GM19328 (cell line): ENCODE results near the gene GPANK1.
"Not testable (repeated sequence)": the region's sequence is repeated elsewhere in the genome, so short reads cannot be mapped to it uniquely, and the experiment has no call there.

ENCODE experiments used
- ATAC-seq: cut with Tn5 transposase; IDR thresholded peaks from one replicate; pipeline ENCODE4 v1.9.1; 2021; ENCODE audit warnings: mild to moderate bottlenecking, moderate library complexity; ENCODE audit not compliant: unreplicated experiment

The GPANK1 gene

DNA sequence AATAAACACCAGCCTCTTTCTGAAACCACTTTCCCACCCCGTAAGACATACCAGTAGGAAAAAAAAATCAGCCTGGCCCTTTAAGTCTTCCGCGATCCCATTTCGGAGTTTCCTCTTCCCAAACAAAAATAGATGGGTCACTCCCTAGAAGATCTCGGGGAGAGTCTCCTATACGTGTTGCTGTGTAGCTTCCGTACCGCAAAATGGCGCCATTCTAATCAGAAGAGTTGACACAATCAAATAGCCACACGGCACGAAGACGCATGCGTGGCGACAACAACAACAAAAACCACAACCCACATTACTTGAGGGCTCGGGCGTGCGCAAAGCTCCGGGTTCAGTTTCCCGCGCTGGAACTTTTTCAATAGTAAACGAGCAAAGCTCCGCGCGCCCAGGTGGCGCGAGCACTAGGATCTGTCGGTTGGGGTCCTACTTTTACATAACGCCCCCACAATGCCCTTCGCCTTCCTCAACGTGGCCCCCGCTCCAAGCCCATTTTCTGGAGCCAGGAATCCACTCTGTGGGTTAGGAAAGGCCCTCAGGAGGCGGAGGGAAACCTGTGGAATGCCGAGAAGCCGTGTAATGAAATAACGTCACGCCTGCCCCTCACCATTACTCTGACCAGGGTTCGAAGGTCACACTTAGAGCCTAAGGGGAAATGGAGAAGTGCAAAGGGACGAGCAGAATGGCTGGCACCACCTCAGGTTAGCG is at the start of gene GPANK1:
Gene GPANK1, minus strand, starts transcription at position 208 of the 711 bp plus-strand sequence. CDS start 519 bp downstream, outside the sequence.
- peak; percentile 28 for ATAC-seq

DNA sequence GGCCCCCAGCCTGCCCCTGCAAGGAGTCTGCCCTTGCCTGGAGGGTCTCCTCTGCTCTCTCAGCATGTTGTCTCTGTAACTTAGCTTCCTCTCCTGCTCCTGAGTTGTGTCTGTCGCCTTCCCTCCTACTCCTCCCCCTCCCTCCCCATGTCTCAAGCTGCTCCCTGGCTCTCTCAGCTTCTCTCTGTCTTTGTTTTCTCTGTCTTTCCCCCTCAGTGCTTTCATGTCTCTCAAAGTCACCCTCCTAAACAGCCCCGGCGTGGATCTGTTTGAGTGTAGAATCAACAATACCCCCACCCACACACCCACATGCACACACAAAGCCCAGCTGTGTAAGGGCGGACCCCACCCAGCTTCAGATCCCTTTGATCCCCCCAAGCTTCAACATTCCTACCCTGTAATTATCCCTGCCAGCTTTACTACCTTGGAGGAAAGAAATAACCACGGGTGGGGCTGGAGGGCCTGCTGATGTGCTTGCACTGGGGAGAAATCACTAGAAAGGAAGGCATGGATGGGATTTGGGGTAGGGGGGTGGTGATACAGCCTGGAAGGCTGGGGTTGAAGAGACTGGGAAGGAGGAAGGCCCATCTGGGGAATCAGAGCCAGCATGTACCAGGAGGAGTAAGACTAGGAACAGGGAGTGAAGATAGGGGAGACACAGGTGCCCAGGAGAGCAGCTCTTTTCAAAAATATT is 49.3 kb upstream of the GPANK1 start:
- no peak for ATAC-seq

DNA sequence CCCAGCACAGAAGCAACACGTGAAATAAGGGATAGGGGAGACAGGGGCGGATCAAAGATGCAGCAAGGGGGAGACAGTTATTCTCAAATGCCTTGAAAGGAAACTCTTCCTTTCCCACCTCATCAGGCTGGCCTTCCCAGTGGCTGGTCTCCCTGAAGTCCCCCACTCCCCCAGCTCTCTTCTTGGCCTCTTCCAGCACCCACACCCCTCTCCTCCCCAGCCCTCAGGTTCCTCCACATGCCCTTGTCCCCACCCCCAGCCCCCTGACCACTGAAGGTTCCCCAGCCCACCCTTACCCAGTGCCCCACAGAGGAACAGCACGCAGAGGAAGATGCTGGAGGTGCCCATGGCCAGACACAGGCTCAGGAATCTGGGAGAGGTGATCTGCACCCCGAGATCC is 48.7 kb upstream of the GPANK1 start:
- no peak for ATAC-seq

- ATAC-seq: no peak
Observed at GRCh38 chr6:31712296-31712695, 47.5 kb upstream of the GPANK1 start.

- no peak for ATAC-seq
Observed at GRCh38 chr6:31711233-31711632, 46.4 kb upstream of the GPANK1 start.

DNA sequence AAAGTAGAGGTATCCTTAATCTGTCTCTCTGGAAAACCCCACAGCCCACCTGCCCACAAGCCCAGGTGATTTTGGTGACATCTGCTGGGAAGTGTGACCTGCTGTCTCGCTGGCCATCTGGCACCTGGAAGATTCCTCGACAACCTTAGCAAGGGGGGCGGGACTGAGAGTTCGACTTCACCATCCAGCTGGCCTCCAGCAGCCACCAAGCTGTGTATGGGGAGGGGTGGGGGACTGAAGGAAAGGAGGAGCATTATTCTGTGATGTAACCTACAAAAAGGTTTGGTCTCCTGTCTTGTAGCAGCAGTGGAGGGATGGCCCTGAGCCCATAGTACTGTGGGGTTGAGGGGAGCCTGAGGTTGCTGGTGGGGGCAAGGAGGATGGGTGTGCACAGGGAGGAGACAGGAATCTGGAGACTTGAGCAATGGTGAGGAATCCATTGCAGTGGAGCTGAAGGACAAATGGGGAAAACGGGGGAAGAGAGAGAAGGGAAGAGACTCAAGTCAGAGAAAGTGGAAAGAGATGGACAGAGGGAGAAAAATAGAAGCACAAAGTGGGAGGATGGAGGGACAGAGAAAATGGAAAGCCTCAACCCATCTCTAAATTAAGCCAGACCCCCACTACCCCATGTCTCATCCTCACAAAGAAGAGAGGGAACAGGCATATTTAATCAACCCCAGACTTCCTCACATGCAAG is 45.9 kb upstream of the GPANK1 start:
- ATAC-seq: no peak

- ATAC-seq: not testable (repeated sequence)
Observed at GRCh38 chr6:31709157-31709556, 44.4 kb upstream of the GPANK1 start.

DNA sequence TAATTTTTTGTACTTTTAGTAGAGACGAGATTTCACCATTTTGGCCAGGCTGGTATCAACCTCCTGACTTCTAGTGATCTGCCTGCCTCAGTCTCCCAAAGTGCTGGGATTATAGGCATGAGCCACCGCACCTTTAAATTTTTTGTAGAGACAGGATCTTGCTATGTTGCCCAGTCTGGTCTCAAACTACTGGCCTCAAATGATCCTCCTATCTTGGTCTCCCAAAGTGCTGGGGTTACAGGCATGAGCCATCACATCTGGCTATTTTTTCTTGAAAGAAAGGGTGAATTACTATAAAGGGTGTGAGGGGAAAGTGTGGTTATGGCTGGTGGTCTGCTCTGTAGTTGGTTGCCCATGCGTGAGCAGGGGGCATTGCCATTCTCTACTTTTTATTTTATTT is 43.4 kb upstream of the GPANK1 start:
- no peak for ATAC-seq

GRCh38 chr6:31707701-31708100 is 42.9 kb upstream of the GPANK1 start:
- ATAC-seq: no peak

GRCh38 chr6:31706599-31706998 is 41.8 kb upstream of the GPANK1 start, which contains the start of gene LY6G6F:
Gene LY6G6F (plus strand): TSS chr6:31706866. CDS start chr6:31706907, 41 bp downstream.
- no peak for ATAC-seq

DNA sequence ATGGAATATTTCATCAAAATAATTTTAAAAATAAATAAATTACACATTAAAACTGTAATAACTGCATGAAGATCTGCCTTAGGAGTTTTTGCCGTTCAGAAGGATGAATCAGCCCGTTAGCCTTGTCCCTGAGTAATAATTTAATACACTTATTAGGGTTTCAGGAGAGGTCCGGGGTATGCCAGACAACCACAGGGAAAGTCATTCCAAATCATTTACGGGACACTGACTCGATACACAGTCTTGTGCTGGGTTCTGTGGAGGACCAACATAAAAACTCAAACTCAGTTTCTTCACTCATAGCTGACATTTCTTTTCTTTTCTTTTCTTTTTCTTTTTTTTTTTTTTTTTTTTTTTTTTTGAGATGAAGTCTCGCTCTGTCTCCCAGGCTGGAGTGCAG is 41.1 kb upstream of the GPANK1 start:
- no peak for ATAC-seq

DNA sequence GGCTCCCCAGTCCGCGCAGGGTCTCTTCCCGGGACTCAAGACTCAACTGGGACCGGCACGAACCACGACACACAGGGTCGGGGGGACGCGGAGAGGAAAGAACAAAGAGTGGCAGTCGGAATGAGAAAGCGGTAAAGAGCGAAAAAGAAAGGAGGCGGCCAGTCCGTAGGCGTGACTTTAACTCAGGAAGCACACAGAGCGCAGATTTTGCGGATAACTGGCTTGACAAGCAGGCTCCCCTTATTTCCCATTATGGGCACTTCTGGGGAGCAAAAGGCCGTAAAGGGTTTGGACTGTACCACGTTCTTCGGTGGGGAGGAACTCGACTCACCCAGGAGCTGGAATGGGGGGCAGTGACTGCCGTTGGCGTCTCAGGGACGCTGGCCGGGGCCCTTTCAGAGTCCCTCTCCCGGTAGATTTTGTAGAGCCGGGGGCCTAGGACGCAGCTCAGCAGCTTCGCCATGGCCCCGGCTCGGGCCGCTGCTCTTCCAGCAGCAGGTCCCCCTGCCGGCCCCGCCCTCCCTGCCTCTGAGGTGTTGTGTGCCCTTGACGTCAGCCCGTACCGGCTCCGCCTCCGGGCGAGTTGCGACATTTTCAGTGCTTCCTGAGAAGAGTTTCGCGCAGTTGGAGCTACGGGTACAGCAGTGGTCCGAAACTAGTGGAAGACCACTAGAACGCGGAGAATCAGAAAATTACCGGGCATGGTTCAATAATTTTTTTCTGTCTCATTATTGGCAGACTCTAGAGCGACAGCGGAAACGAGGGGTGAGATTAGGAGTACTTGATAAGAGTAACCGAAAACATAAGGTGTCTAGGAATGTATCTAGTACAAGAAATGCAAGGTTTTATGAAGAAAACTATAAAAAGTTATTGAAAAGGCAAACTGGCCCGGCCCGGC is 38.3 kb upstream of the GPANK1 start, which contains the start of gene ABHD16A:
Gene ABHD16A, minus strand, starts transcription at position 506 of the 898 bp plus-strand sequence. Its CDS starts 43 bp downstream, at position 463.
- peak; percentile 83 for ATAC-seq

- ATAC-seq: no peak
Observed at GRCh38 chr6:31702405-31702818, 37.6 kb upstream of the GPANK1 start.

- no peak for ATAC-seq
Observed at GRCh38 chr6:31701666-31702404, 37.0 kb upstream of the GPANK1 start.

DNA sequence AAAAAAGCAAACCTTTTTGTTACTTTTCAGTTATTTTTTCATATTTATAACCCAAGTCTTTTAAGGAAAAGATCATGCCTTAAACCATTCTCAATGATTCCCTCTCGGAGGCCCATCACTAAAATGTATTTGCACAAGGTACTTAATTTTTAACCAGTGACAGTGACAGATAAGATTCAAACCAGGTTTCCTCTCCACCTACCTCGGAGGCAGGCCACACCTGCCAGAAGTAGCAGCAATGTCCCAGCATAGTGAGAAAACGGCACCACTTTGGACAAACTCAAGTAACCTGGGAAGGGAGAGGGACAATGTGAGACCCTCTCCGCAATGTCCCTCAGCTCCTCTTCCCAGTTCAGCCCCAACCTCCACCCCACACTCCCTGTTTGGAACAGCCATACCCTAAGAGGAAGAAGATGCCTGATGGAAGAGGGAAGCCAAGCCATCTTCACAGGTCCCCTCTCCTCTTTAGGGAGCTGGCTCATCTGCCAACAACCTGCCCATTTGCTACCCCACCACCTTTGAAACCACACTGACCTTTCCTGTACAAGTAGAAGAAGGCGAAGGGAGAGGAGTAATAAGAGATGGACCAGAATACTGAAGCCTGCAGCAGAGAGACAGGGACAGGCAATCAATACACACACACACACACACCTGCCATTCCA is 36.1 kb upstream of the GPANK1 start:
- no peak for ATAC-seq

- no peak for ATAC-seq
Observed at GRCh38 chr6:31697555-31697954, 32.8 kb upstream of the GPANK1 start.

- no peak for ATAC-seq
Observed at GRCh38 chr6:31693535-31693934, 28.7 kb upstream of the GPANK1 start.

- ATAC-seq: no peak
Observed at GRCh38 chr6:31692886-31693285, 28.1 kb upstream of the GPANK1 start.

DNA sequence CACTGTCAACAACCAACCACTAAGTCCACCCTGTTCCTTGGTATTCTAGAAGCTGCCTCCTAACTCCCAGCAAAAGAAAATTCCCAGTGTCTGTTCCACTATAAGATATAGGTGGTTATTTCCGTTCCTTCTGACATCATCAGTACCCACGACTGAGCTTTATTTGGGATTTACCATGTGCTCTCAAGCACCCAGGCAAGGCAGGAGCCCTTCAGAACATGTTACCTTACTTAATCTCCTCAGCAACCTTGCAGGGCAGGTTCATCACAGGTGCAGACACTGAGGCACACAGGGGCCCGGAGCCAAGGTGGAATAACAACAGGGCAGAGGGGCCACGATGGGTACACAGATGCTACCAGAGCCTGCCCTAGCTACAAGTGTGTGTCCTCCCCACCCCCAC is 27.6 kb upstream of the GPANK1 start:
- no peak for ATAC-seq
